B cell (primary cell): Measurements from ENCODE around the gene NPHS1. TPM values are rescaled to one million over a fixed set of nuclear protein-coding genes. Genes with fewer than 3 reads are reported as not detected.

ENCODE experiments used
- ATAC-seq: fragments of 200-7000 bp; cut with Tn5 transposase; one replicate; pipeline ENCODE4 v1.10.0; 2021; ENCODE audit warnings: low read depth, mild to moderate bottlenecking, moderate number of reproducible peaks, moderate library complexity
- CTCF ChIA-PET: fragments of 350-600 bp; sonication (Branson Sonifier 250); formaldehyde crosslinking; loops from one replicate; lab custom pipeline; 2021; ENCODE audit warnings: antibody characterized with exemption, inconsistent platforms; lab: Charles Lee
- POLR2A ChIA-PET: fragments of 350-600 bp; sonication (Branson Sonifier 250); formaldehyde crosslinking; loops from one replicate; lab custom pipeline; 2021; ENCODE audit warnings: antibody characterized with exemption; lab: Charles Lee
- DNase-seq: peaks from one replicate; pipeline ENCODE4 v3.0.0; 2013
- H2AFZ ChIP-seq: 2 replicates; pipeline ENCODE4 v1.6.1; 2012; ENCODE audit warnings: mild to moderate bottlenecking, low read depth, low read length; ENCODE audit not compliant: insufficient read depth, poor library complexity, severe bottlenecking
- H3K27ac ChIP-seq, 2 donors: 1 replicate in 1 of 2; 2 replicates in 1 of 2; pipeline ENCODE4 v1.5.1; 2012 to 2013; ENCODE audit warnings: low read length in 2 of 2, mild to moderate bottlenecking in 2 of 2, moderate library complexity in 1 of 2
- H3K27me3 ChIP-seq, 4 experiments: fragments of 200-600 bp in 1 of 4; sonication (generic) in 1 of 4; replicated peaks in 1 of 4; 1 replicate in 2 of 4; 2 replicates in 2 of 4; pipeline versions ENCODE4 v1.6.1 to v1.7.0; 2013 to 2016; ENCODE audit warnings: low read length in 3 of 4, mild to moderate bottlenecking in 2 of 4, mixed read lengths in 1 of 4, moderate library complexity in 1 of 4; ENCODE audit not compliant: insufficient read depth in 4 of 4, control insufficient read depth in 3 of 4; ENCODE audit errors: control extremely low read depth in 1 of 4
- H3K36me3 ChIP-seq, 2 experiments: replicated peaks in 1 of 2; 1 replicate in 1 of 2; 2 replicates in 1 of 2; pipeline versions ENCODE4 v1.6.1 to v1.7.1; 2013; ENCODE audit warnings: low read length in 1 of 2; ENCODE audit not compliant: insufficient read depth in 2 of 2, control insufficient read depth in 1 of 2; ENCODE audit errors: control extremely low read depth in 1 of 2, extremely low read depth in 1 of 2
- H3K4me1 ChIP-seq, 2 donors: fragments of 200-600 bp in 1 of 2; sonication (generic) in 1 of 2; 1 replicate in 1 of 2; 2 replicates in 1 of 2; pipeline versions ENCODE4 v1.5.1 to v1.6.1; 2013 to 2017; ENCODE audit warnings: low read length in 2 of 2; ENCODE audit not compliant: control insufficient read depth in 2 of 2, insufficient read depth in 2 of 2
- H3K4me2 ChIP-seq: replicated peaks from 2 replicates; pipeline ENCODE3; 2012; ENCODE audit warnings: mild to moderate bottlenecking, low read depth, low read length; ENCODE audit not compliant: poor library complexity, severe bottlenecking
- H3K4me3 ChIP-seq, 5 experiments: fragments of 200-600 bp in 1 of 5; sonication (generic) in 1 of 5; 1 replicate in 3 of 5; 2 replicates in 2 of 5; pipeline versions ENCODE4 v1.5.1 to v1.7.0; 2011 to 2016; ENCODE audit warnings: low read length in 4 of 5, mild to moderate bottlenecking in 4 of 5, low read depth in 2 of 5, control low read depth in 1 of 5, moderate library complexity in 1 of 5; ENCODE audit not compliant: insufficient read depth in 1 of 5; ENCODE audit errors: control extremely low read depth in 1 of 5, extremely low read depth in 1 of 5
- H3K79me2 ChIP-seq: fragments of 200-600 bp; sonication (generic); one replicate; pipeline ENCODE4 v1.6.0; 2016; ENCODE audit warnings: low read length; ENCODE audit not compliant: control insufficient read depth, insufficient read depth
- H3K9ac ChIP-seq: fragments of 200-600 bp; sonication (generic); 2 replicates; pipeline ENCODE4 v1.6.1; 2017; ENCODE audit warnings: mild to moderate bottlenecking, low read length, moderate library complexity
- H3K9me3 ChIP-seq, 3 donors: one replicate each; pipeline versions ENCODE4 v1.6.1 to v1.7.1; 2013; ENCODE audit warnings: low read length in 2 of 3; ENCODE audit not compliant: control insufficient read depth in 2 of 3, insufficient read depth in 1 of 3; ENCODE audit errors: control extremely low read depth in 1 of 3
- H4K20me1 ChIP-seq: 2 replicates; pipeline ENCODE4 v1.6.0; 2012; ENCODE audit warnings: mild to moderate bottlenecking, low read length; ENCODE audit not compliant: insufficient read depth, control insufficient read depth, poor library complexity, severe bottlenecking
- H3K27ac Mint-ChIP-seq: one replicate; pipeline ENCODE4 v1.8.0; 2021; ENCODE audit warnings: mixed read lengths
- H3K27me3 Mint-ChIP-seq: one replicate; pipeline ENCODE4 v1.8.0; 2021; ENCODE audit warnings: mixed read lengths
- H3K4me1 Mint-ChIP-seq: one replicate; pipeline ENCODE4 v1.8.0; 2021; ENCODE audit warnings: mixed read lengths
- H3K4me3 Mint-ChIP-seq: one replicate; pipeline ENCODE4 v1.8.0; 2021; ENCODE audit warnings: mixed read lengths
- H3K9me3 Mint-ChIP-seq: one replicate; pipeline ENCODE4 v1.8.0; 2022; ENCODE audit warnings: mixed read lengths; ENCODE audit not compliant: insufficient read depth
- CTCF ChIP-seq: fragments of 200-600 bp; IDR thresholded peaks from one replicate; pipeline ENCODE4 v1.8.0; 2022; ENCODE audit warnings: antibody characterized with exemption, mild to moderate bottlenecking
- EZH2 ChIP-seq: IDR thresholded peaks from 2 replicates; pipeline ENCODE4 v1.6.1; 2012; ENCODE audit warnings: borderline replicate concordance, low read depth, mild to moderate bottlenecking, moderate library complexity, low read length; ENCODE audit not compliant: insufficient read depth, poor library complexity, severe bottlenecking
- WGBS: methylation state at CpG from one replicate; pipeline ENCODE4 v1.1.5; 2013; ENCODE audit warnings: missing lambda C conversion rate; ENCODE audit not compliant: insufficient coverage; 5-methylcytosine and 5-hydroxymethylcytosine counted together
- intact Hi-C: fragments of 100-400 bp; cut with micrococcal nuclease; formaldehyde crosslinking; loops from one replicate; pipeline ENCODE4 v1.10.0; 2022
- polyA plus RNA-seq: library from polyadenylated mRNA; depleted of rRNA; stranded (reverse); fragments of >200 nt; gene quantifications from 2 replicates; pipeline ENCODE4 v1.2.3, GENCODE V29; 2012
- total RNA-seq, 2 donors: library from RNA; stranded (reverse); fragments of 120-200 nt in 1 of 2; gene quantifications; 1 replicate in 1 of 2; 2 replicates in 1 of 2; pipeline versions ENCODE4 v1.2.3 to v1.2.4, GENCODE V29; 2013 to 2022

NPHS1 gene
- total and polyA plus RNA-seq, 2 donors (not counting 1 experiment from before 2014, with no cell fraction given): not detected

GRCh38 chr19:35897706-35898451, 45.6 kb upstream of the NPHS1 start:
- peak overlapping the region; percentile 100 for H3K9ac ChIP-seq
- CTCF ChIA-PET: interaction anchor here (1.0 to 3.6 kb wide), 3 partner anchors 16 to 34 kb away, joined by 3 to 11 read pairs (median 11); no protein-coding TSS in a partner anchor
- 98% methylated on average over 11 of the region's 13 CpGs for WGBS
- DNase-seq (peak; percentile 27), ATAC-seq (no peak)
- H3K9me3 ChIP-seq: peaks cover 0 to 3% (median 0%) of the 10 kb centered on the region in 3 donors
- H3K79me2 ChIP-seq: peaks cover 45% of the 10 kb centered on the region
- Mint-ChIP-seq H3K4me3 (peak overlapping the region; percentile 94), H3K27ac (peak overlapping the region; percentile 98), H3K27me3 (no peaks in the 10 kb centered on the region), H3K9me3 (no peaks in the 10 kb centered on the region), H3K4me1 (peaks cover 51% of the 10 kb centered on the region)
- peak overlapping the region; percentile 79 for H3K4me2 ChIP-seq
- no peaks in the 10 kb centered on the region for H3K27me3 ChIP-seq
- intact Hi-C loops: no loop called here
- peak overlapping the region; percentile 74 to 100 (median 91) for H3K4me3 ChIP-seq
- peaks cover 15 to 58% of the 10 kb centered on the region in 2 experiments for H3K36me3 ChIP-seq
- POLR2A ChIA-PET: interaction anchor here (0.6 to 0.7 kb wide), 3 partner anchors 18 to 97 kb away, joined by 3 read pairs; partner anchors contain the start of gene SDHAF1
- no peak overlapping the region for H2AFZ ChIP-seq
- H4K20me1 ChIP-seq: peaks cover 65% of the 10 kb centered on the region
- no peak for TF ChIP-seq CTCF
- no peak for TF ChIP-seq EZH2
- peak overlapping the region; percentile 100 for H3K27ac ChIP-seq
- peaks cover 38 to 51% of the 10 kb centered on the region in 2 donors for H3K4me1 ChIP-seq

- Histone ChIP-seq H3K4me1 (peaks cover 26 to 38% of the 10 kb centered on the region in 2 donors), H3K27ac (peak overlapping the region in 1 of 2 donors; percentile 100), H3K4me2 (peak overlapping the region; percentile 2), H3K27me3 (no peaks in the 10 kb centered on the region), H3K4me3 (no peak overlapping the region), H3K9ac (no peak overlapping the region), H4K20me1 (peaks cover 72% of the 10 kb centered on the region), H3K36me3 (peaks cover 15 to 67% of the 10 kb centered on the region in 2 experiments), H3K9me3 (peaks cover 0 to 3% (median 0%) of the 10 kb centered on the region in 3 donors), H2AFZ (no peak overlapping the region), H3K79me2 (peaks cover 45% of the 10 kb centered on the region)
- Mint-ChIP-seq H3K27me3 (no peaks in the 10 kb centered on the region), H3K4me3 (peak overlapping the region; percentile 16), H3K4me1 (peaks cover 41% of the 10 kb centered on the region), H3K27ac (no peak overlapping the region), H3K9me3 (no peaks in the 10 kb centered on the region)
- CTCF ChIA-PET: interaction anchor here (3.6 kb wide), 1 partner anchor 14 kb away, joined by 11 read pairs; no protein-coding TSS in a partner anchor
- POLR2A ChIA-PET: no interaction called here
- intact Hi-C loops: no loop called here
- TF ChIP-seq EZH2 (no peak), CTCF (no peak)
- over 99% methylated on average over 13 of the region's 13 CpGs for WGBS
- DNase-seq (no peak), ATAC-seq (no peak)
These were observed 44.3 kb upstream of the NPHS1 start for GRCh38 chr19:35896643-35897040.
